ENCODE measurements around the gene CPED1. TPM values are rescaled to one million over a fixed set of nuclear protein-coding genes. Genes with fewer than 3 reads are reported as not detected.

Gene CPED1
- total RNA-seq, 1 experiment from 2014 or later = 0.13 TPM

DNA sequence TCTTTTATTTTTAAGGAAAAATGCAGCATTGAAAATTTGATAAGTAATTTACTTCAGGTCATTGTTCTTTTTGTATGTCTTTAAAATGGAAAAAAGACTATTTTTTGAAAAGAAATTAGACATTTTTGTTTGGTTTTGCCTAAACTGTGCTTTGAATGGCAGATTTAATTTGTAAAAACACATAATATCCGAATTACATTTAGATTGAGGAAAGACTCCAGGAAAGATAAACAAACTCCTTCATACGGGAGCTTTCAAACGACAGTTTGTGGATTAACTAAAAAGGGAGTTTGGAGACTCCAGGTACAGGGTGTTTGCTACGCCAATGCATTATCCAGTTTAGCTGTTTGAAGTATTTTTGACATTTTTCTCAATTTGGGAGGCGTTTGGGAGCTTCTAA, 36.1 kb downstream of the CPED1 start:
- no peak overlapping the region for H2BK120ac ChIP-seq (ENCODE audit: low read depth, low read length, poor library complexity, severe bottlenecking)
- no peak overlapping the region for H3K4ac ChIP-seq (ENCODE audit: low read depth, low read length)
- H3K27me3 ChIP-seq (ENCODE audit: insufficient read depth, low read length) = no peaks in the 10 kb centered on the region
- TF ChIP-seq, protein P1, sequence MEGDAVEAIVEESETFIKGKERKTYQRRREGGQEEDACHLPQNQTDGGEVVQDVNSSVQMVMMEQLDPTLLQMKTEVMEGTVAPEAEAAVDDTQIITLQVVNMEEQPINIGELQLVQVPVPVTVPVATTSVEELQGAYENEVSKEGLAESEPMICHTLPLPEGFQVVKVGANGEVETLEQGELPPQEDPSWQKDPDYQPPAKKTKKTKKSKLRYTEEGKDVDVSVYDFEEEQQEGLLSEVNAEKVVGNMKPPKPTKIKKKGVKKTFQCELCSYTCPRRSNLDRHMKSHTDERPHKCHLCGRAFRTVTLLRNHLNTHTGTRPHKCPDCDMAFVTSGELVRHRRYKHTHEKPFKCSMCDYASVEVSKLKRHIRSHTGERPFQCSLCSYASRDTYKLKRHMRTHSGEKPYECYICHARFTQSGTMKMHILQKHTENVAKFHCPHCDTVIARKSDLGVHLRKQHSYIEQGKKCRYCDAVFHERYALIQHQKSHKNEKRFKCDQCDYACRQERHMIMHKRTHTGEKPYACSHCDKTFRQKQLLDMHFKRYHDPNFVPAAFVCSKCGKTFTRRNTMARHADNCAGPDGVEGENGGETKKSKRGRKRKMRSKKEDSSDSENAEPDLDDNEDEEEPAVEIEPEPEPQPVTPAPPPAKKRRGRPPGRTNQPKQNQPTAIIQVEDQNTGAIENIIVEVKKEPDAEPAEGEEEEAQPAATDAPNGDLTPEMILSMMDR (conservative IDR thresholded peaks at IDR 0.05) = no peak
- H3K9me3 ChIP-seq (ENCODE audit: control insufficient read depth, low read depth, low read length) = no peaks in the 10 kb centered on the region
- H2BK12ac ChIP-seq (ENCODE audit: insufficient read length, low read depth, low read length) = no peak overlapping the region
- no peak for DNase-seq
- H3K4me1 Mint-ChIP-seq = peaks cover 3 to 17% of the 10 kb centered on the region in 2 experiments; a peak in 2 of 4 replicates
- no peaks in the 10 kb centered on the region for H3K27me3 Mint-ChIP-seq (ENCODE audit: low read depth)
- no peak overlapping the region for H3K27ac ChIP-seq (ENCODE audit: insufficient read length, low read depth, low read length)
- no CpG with 5 or more reads among the region's 5 CpGs for WGBS (ENCODE audit: extremely low coverage, insufficient read length, low lambda C conversion rate)
- no peak overlapping the region for H3K14ac ChIP-seq (ENCODE audit: insufficient read depth, low read length)
- no peak overlapping the region for H3K23ac ChIP-seq (ENCODE audit: insufficient read length, low read depth, low read length)
- H3K79me1 ChIP-seq (ENCODE audit: insufficient read depth, low read depth, low read length, poor library complexity, severe bottlenecking) = no peaks in the 10 kb centered on the region
- H3K27ac Mint-ChIP-seq = no peak overlapping the region
- no peak overlapping the region for H3K4me3 Mint-ChIP-seq
- H4K5ac ChIP-seq (ENCODE audit: insufficient read length, low read depth, low read length) = no peak overlapping the region
- H3K4me2 ChIP-seq (ENCODE audit: insufficient read depth, insufficient read length, low read length) = no peak overlapping the region
- no peak overlapping the region for H2BK15ac ChIP-seq (ENCODE audit: low read depth, low read length)
- no peaks in the 10 kb centered on the region for H3K36me3 Mint-ChIP-seq (ENCODE audit: insufficient read depth in 1 of 3, low read depth in 3 of 3)
- H3K9ac ChIP-seq (ENCODE audit: extremely low read depth, insufficient read length, low read length) = no peak overlapping the region
- no peak overlapping the region for H2BK20ac ChIP-seq (ENCODE audit: low read depth, low read length, poor library complexity, severe bottlenecking)
- no peaks in the 10 kb centered on the region for H4K20me1 ChIP-seq (ENCODE audit: control insufficient read depth, insufficient read depth, insufficient read length)
- H3K9me3 Mint-ChIP-seq = peaks cover 0 to 2% of the 10 kb centered on the region in 2 experiments; a peak in 1 of 5 replicates
- H3K79me2 ChIP-seq (ENCODE audit: insufficient read depth, low read length) = no peaks in the 10 kb centered on the region
- H4K91ac ChIP-seq (ENCODE audit: insufficient read length, low read depth, low read length) = no peak overlapping the region
- no peak overlapping the region for H2AK5ac ChIP-seq (ENCODE audit: insufficient read length, low read length)
- H3K18ac ChIP-seq (ENCODE audit: insufficient read length, low read depth, low read length) = no peak overlapping the region
- no peak overlapping the region for H3T11ph ChIP-seq (ENCODE audit: low read length)
- H4K8ac ChIP-seq (replicated peaks; ENCODE audit: insufficient read length, low read depth, low read length) = no peak overlapping the region
- no peaks in the 10 kb centered on the region for H3K23me2 ChIP-seq (ENCODE audit: insufficient read length, low read depth, low read length, poor library complexity, severe bottlenecking)
- H2BK5ac ChIP-seq (ENCODE audit: insufficient read length, low read length) = no peak overlapping the region
- no peaks in the 10 kb centered on the region for H3K4me1 ChIP-seq (ENCODE audit: insufficient read depth, low read length)
- no peak overlapping the region for H3K56ac ChIP-seq (ENCODE audit: insufficient read length, low read depth, low read length)
- no peak overlapping the region for H2AFZ ChIP-seq (ENCODE audit: low read length)

Measured in H9 (cell line).